CD4-positive, alpha-beta T cell (primary cell): Measurements from ENCODE around the gene LRCH3. TPM values are rescaled to one million over a fixed set of nuclear protein-coding genes. Genes with fewer than 3 reads are reported as not detected.

Experiments used
- ATAC-seq: fragments of 200-7000 bp; cut with Tn5 transposase; one replicate; pipeline ENCODE4 v1.10.0; 2022; ENCODE audit warnings: mild to moderate bottlenecking; ENCODE audit not compliant: poor library complexity
- CTCF ChIA-PET: fragments of 350-600 bp; sonication (Branson Sonifier 250); formaldehyde crosslinking; loops from one replicate; lab custom pipeline; 2021; ENCODE audit warnings: antibody characterized with exemption, inconsistent platforms; lab: Charles Lee
- POLR2A ChIA-PET: fragments of 350-600 bp; sonication (Branson Sonifier 250); formaldehyde crosslinking; loops from one replicate; lab custom pipeline; 2021; ENCODE audit warnings: antibody characterized with exemption, inconsistent platforms; lab: Charles Lee
- DNase-seq, 14 experiments: peaks; one replicate each; pipeline ENCODE4 v3.0.0-alpha.2; 2013 to 2020; ENCODE audit warnings: mixed read lengths in 2 of 14
- H3K27ac ChIP-seq, 2 donors: one replicate each; pipeline versions ENCODE4 v1.5.1 to v1.7.0; 2013; ENCODE audit warnings: low read length in 2 of 2, low read depth in 1 of 2, mild to moderate bottlenecking in 1 of 2
- H3K27me3 ChIP-seq, 2 experiments: 1 replicate in 1 of 2; 2 replicates in 1 of 2; pipeline versions ENCODE4 v1.6.1 to v1.7.0; 2013; ENCODE audit warnings: low read length in 2 of 2, control low read depth in 1 of 2, mild to moderate bottlenecking in 1 of 2, moderate library complexity in 1 of 2; ENCODE audit not compliant: insufficient read depth in 2 of 2, control insufficient read depth in 1 of 2
- H3K36me3 ChIP-seq: one replicate; pipeline ENCODE4 v1.6.1; 2013; ENCODE audit warnings: low read length, control low read depth; ENCODE audit not compliant: insufficient read depth
- H3K4me1 ChIP-seq: one replicate; pipeline ENCODE4 v1.6.1; 2013; ENCODE audit warnings: low read length, control low read depth; ENCODE audit not compliant: insufficient read depth
- H3K4me3 ChIP-seq: one replicate; pipeline ENCODE4 v1.5.1; 2013; ENCODE audit warnings: mild to moderate bottlenecking, low read length, moderate library complexity
- H3K9me3 ChIP-seq, 2 experiments: 1 replicate in 1 of 2; 2 replicates in 1 of 2; pipeline versions ENCODE4 v1.6.1 to v1.7.0; 2013; ENCODE audit warnings: low read length in 2 of 2, mild to moderate bottlenecking in 2 of 2, control low read depth in 1 of 2, moderate library complexity in 1 of 2; ENCODE audit not compliant: control insufficient read depth in 1 of 2, insufficient read depth in 1 of 2
- H3K27ac Mint-ChIP-seq: one replicate; pipeline ENCODE4 v1.8.0; 2020; ENCODE audit warnings: mixed read lengths
- H3K27me3 Mint-ChIP-seq: one replicate; pipeline ENCODE4 v1.8.0; 2021; ENCODE audit warnings: mixed read lengths
- H3K36me3 Mint-ChIP-seq: one replicate; pipeline ENCODE4 v1.8.0; 2021; ENCODE audit warnings: low read depth, mixed read lengths
- H3K4me1 Mint-ChIP-seq: one replicate; pipeline ENCODE4 v1.8.0; 2021; ENCODE audit warnings: low read depth, mixed read lengths
- H3K4me3 Mint-ChIP-seq: one replicate; pipeline ENCODE4 v1.8.0; 2020; ENCODE audit warnings: mild to moderate bottlenecking, mixed read lengths
- H3K9me3 Mint-ChIP-seq: one replicate; pipeline ENCODE4 v1.8.0; 2020; ENCODE audit warnings: mixed read lengths
- intact Hi-C, 2 experiments: fragments of 100-400 bp; cut with DNase I in 1 of 2; cut with micrococcal nuclease in 1 of 2; formaldehyde crosslinking; loops; one replicate each; pipeline versions ENCODE4 v1.15.1 to v1.9.0; 2023 to 2025; cut with DNase I, micrococcal nuclease
- total RNA-seq, 174 experiments: library from RNA in 2 of 174; stranded (reverse) in 2 of 174; gene quantifications; one replicate each; pipeline ENCODE4 v1.2.3 and lab custom pipeline; 2021 to 2026
- TF ChIP-seq, protein P1 (sequence below): fragments of 200-600 bp; IDR thresholded peaks from one replicate; pipeline ENCODE4 v1.8.0; 2022; ENCODE audit warnings: antibody characterized with exemption, mild to moderate bottlenecking

Gene LRCH3
- total RNA-seq, 2 experiments from 2014 or later, result 31.5 to 37.6 TPM

DNA sequence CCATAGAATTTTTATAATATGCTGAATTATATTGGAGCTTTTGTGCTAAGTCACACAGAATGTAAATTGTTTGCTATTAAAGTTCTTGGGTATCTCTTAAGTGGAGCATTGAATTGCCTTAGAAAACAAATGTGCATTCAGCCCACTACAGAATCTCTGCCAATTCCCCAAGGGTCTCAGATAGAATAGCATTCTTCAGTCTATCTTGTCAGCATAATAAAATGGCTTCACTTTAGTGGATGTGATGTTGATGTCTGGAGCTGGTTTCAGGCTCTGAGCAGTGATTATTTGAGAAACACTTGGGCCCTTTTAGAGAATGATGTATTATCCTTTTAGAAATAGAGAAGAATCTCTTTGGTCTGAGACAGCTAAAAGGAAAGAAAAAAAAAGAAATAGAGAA lies 45.2 kb downstream of the LRCH3 start:
- Mint-ChIP-seq H3K27me3 (no peaks in the 10 kb centered on the region), H3K4me3 (no peak overlapping the region), H3K36me3 (peaks cover 76% of the 10 kb centered on the region), H3K27ac (no peak overlapping the region), H3K9me3 (no peaks in the 10 kb centered on the region), H3K4me1 (no peaks in the 10 kb centered on the region)
- ChIA-PET POLR2A (no interaction called here), CTCF (no interaction called here)
- TF ChIP-seq, protein P1, sequence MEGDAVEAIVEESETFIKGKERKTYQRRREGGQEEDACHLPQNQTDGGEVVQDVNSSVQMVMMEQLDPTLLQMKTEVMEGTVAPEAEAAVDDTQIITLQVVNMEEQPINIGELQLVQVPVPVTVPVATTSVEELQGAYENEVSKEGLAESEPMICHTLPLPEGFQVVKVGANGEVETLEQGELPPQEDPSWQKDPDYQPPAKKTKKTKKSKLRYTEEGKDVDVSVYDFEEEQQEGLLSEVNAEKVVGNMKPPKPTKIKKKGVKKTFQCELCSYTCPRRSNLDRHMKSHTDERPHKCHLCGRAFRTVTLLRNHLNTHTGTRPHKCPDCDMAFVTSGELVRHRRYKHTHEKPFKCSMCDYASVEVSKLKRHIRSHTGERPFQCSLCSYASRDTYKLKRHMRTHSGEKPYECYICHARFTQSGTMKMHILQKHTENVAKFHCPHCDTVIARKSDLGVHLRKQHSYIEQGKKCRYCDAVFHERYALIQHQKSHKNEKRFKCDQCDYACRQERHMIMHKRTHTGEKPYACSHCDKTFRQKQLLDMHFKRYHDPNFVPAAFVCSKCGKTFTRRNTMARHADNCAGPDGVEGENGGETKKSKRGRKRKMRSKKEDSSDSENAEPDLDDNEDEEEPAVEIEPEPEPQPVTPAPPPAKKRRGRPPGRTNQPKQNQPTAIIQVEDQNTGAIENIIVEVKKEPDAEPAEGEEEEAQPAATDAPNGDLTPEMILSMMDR, result no peak
- no peak for ATAC-seq
- no peak for DNase-seq
- Histone ChIP-seq H3K36me3 (peaks cover 62% of the 10 kb centered on the region), H3K27me3 (no peaks in the 10 kb centered on the region), H3K4me1 (no peaks in the 10 kb centered on the region), H3K9me3 (no peaks in the 10 kb centered on the region), H3K4me3 (no peak overlapping the region), H3K27ac (no peak overlapping the region)
- intact Hi-C loops, result no loop called here

DNA sequence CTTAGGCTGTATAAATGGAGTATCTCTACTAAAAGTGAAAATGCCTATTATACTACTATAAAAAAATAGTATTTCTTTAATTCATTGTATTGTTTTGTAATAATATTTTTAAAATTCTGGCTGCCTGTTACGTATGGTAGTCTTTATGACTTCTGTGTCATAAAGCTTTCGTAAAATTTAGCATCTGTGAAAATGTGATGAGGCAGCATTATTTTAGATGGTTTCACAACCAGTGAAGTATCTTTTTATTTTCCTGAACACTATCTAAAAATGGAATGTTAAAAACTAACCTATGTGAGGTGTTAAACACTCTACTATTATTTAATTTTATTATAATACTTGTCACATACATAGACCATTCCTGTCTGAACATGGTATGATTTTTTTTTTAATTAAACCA lies 46.2 kb downstream of the LRCH3 start:
- Mint-ChIP-seq H3K9me3 (no peaks in the 10 kb centered on the region), H3K27ac (no peak overlapping the region), H3K4me1 (no peaks in the 10 kb centered on the region), H3K27me3 (no peaks in the 10 kb centered on the region), H3K36me3 (peaks cover 80% of the 10 kb centered on the region), H3K4me3 (no peak overlapping the region)
- no peak for ATAC-seq
- Histone ChIP-seq H3K4me1 (no peaks in the 10 kb centered on the region), H3K27me3 (no peaks in the 10 kb centered on the region), H3K9me3 (no peaks in the 10 kb centered on the region), H3K27ac (no peak overlapping the region), H3K36me3 (peaks cover 63% of the 10 kb centered on the region), H3K4me3 (no peak overlapping the region)
- TF ChIP-seq, protein P1, result no peak
- ChIA-PET CTCF (no interaction called here), POLR2A (no interaction called here)
- no peak for DNase-seq
- intact Hi-C loops, result no loop called here

DNA sequence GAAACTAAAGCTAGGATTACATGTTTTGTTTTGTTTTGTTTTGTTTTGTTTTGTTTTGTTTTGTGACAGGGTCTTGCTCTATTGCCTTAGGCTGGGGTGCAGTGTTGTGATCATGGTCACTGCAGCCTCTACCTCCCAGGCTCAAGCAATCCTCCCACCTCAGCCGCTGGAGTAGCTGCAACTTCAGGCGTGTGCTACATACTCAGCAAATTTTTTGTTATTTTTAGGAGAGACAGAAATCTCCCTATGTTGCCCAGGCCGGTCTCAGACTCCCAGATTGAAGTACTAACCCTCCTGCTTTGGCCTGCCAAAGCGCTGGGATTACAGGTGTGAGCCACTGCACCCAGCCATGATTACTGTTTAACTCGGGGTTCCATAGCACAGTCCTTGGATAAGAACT lies 50.7 kb downstream of the LRCH3 start:
- H3K27me3 Mint-ChIP-seq, result no peaks in the 10 kb centered on the region
- ATAC-seq, result no peak
- Histone ChIP-seq H3K36me3 (peaks cover 63% of the 10 kb centered on the region), H3K9me3 (no peaks in the 10 kb centered on the region), H3K27me3 (no peaks in the 10 kb centered on the region), H3K4me1 (no peaks in the 10 kb centered on the region), H3K27ac (no peak overlapping the region), H3K4me3 (no peak overlapping the region)
- H3K36me3 Mint-ChIP-seq, result peaks cover 81% of the 10 kb centered on the region
- no peaks in the 10 kb centered on the region for H3K9me3 Mint-ChIP-seq
- no peak overlapping the region for H3K4me3 Mint-ChIP-seq
- intact Hi-C loops, result no loop called here
- H3K27ac Mint-ChIP-seq, result peak overlapping the region; percentile 24
- no peak for DNase-seq
- POLR2A ChIA-PET, result no interaction called here
- CTCF ChIA-PET, result no interaction called here
- TF ChIP-seq, protein P1, result no peak
- peaks cover 4% of the 10 kb centered on the region for H3K4me1 Mint-ChIP-seq
